ENCODE data around the gene CMTM6. TPM values are rescaled to one million over a fixed set of nuclear protein-coding genes. Genes with fewer than 3 reads are reported as not detected.
"Not testable (repeated sequence)": the region's sequence is repeated elsewhere in the genome, so short reads cannot be mapped to it uniquely, and the experiment has no call there.

Gene CMTM6
- total RNA-seq, 1 donor from 2014 or later: 37.5 TPM

DNA sequence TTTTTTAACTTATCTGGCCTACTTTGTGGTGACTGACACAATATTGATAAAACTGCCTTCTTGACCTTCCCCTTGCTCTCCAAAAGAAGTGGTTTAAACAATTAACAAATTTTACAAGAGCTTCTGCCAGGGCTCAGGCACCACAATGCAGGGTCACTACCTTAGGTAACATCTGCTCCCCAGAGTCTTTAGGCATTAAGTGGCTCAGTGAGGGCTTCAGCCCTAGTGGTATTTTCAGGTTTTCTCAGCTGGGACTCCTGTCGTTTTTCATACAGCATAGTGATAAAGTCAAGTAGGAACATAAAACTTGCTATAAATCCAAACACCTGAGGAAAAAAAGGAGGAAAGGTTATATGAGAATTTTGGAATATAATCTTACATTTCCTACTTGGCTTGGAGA lies 18.9 kb downstream of the CMTM6 start:
- peaks cover 26% of the 10 kb centered on the region for H3K36me3 Mint-ChIP-seq
- TF ChIP-seq, protein P1, sequence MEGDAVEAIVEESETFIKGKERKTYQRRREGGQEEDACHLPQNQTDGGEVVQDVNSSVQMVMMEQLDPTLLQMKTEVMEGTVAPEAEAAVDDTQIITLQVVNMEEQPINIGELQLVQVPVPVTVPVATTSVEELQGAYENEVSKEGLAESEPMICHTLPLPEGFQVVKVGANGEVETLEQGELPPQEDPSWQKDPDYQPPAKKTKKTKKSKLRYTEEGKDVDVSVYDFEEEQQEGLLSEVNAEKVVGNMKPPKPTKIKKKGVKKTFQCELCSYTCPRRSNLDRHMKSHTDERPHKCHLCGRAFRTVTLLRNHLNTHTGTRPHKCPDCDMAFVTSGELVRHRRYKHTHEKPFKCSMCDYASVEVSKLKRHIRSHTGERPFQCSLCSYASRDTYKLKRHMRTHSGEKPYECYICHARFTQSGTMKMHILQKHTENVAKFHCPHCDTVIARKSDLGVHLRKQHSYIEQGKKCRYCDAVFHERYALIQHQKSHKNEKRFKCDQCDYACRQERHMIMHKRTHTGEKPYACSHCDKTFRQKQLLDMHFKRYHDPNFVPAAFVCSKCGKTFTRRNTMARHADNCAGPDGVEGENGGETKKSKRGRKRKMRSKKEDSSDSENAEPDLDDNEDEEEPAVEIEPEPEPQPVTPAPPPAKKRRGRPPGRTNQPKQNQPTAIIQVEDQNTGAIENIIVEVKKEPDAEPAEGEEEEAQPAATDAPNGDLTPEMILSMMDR (conservative IDR thresholded peaks at IDR 0.05): no peak
- no peaks in the 10 kb centered on the region for H3K4me1 Mint-ChIP-seq (ENCODE audit: unreplicated experiment)
- no peak overlapping the region for H3K27ac Mint-ChIP-seq
- no peaks in the 10 kb centered on the region for H3K27me3 Mint-ChIP-seq
- DNase-seq (ENCODE audit: extremely low spot score, unreplicated experiment): no peak
- H3K4me3 Mint-ChIP-seq: no peak overlapping the region
- no peaks in the 10 kb centered on the region for H3K9me3 Mint-ChIP-seq

DNA sequence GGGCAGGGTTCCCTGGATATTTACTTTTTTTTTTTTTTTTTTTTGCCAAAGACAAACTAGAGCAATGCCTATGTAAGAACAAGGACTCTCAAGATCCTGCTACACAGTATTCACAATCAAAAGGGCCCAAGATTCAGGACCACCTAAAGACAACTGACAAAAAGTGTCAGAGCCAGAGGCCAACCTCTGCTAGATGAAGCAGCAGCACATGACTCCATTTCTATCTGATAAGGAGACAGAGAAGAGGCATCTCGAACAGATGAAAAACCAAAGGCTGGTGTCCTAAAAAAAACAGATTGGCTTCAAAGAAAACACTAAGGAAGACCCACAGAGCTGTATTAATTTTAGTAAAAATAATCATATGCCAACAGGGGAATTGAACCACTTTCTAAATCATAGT lies 20.0 kb downstream of the CMTM6 start:
- TF ChIP-seq, protein P1 (conservative IDR thresholded peaks at IDR 0.05): no peak
- H3K27ac Mint-ChIP-seq: no peak overlapping the region
- DNase-seq (ENCODE audit: extremely low spot score, unreplicated experiment): no peak
- H3K9me3 Mint-ChIP-seq: no peaks in the 10 kb centered on the region
- H3K27me3 Mint-ChIP-seq: no peaks in the 10 kb centered on the region
- H3K36me3 Mint-ChIP-seq: peaks cover 27% of the 10 kb centered on the region
- no peak overlapping the region for H3K4me3 Mint-ChIP-seq
- H3K4me1 Mint-ChIP-seq (ENCODE audit: unreplicated experiment): no peaks in the 10 kb centered on the region

DNA sequence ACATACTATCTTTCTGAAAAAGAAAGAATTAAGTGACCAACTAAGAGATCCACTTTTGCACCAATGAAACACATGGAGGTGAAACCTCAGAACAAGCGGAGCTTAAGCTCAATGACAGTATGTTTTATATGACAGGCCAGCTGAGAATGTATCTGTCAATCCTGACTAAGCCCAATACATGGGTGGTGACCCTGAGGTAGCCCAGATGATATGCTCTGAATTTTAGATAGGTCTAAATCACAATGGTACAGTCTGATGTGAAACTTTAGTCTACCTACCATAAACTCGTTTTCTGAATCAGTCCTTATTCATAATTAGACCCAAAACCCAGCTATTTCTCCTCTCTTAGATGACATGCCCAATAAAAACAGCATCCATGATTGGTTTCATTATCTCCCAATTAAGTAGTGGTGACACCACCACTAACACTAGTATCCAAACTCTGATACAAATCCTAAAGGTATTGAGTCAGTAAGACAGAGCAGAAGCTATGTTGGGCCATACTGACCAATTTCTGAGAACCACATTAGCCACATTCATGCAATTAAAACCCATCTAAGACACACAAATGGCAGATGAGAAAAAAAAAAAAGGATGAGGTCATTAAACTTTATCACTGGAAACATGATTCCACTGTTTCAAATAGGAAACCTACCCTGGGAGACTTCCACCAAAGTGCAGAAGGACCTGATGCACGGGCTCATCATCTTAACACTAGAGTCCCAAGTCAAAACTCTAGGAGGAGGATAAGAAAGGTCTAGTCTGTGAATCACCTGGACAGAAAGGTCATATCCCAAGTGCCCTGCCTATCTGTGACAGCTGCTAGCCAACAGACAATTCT lies 20.6 kb downstream of the CMTM6 start:
- Mint-ChIP-seq H3K9me3 (no peaks in the 10 kb centered on the region), H3K36me3 (peaks cover 31% of the 10 kb centered on the region), H3K4me1 (ENCODE audit: unreplicated experiment) (no peaks in the 10 kb centered on the region)

DNA sequence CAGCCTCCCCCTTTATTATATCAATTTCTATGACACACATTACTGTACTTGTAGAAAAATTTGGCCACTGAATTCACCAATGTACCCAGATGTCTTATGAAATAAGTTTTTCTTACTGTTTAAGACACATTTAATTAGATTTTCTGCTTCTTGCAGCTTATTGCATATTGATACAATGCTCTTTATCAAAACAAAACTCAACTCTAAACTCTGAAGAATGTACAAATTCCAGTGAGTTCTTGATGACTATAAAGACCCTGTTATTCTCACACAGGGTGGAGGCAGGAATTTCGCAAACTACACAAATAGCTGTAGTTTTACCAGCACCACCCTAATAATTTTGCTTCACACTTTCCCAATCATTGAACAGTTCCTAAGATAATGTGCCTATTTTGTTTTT lies 22.0 kb downstream of the CMTM6 start:
- Mint-ChIP-seq H3K4me3 (no peak overlapping the region), H3K27me3 (no peaks in the 10 kb centered on the region), H3K4me1 (ENCODE audit: unreplicated experiment) (no peaks in the 10 kb centered on the region), H3K9me3 (no peaks in the 10 kb centered on the region), H3K36me3 (peaks cover 32% of the 10 kb centered on the region), H3K27ac (no peak overlapping the region)
- no peak for DNase-seq (ENCODE audit: extremely low spot score, unreplicated experiment)
- TF ChIP-seq, protein P1 (conservative IDR thresholded peaks at IDR 0.05): no peak

More for the DNA sequence above, 20.6 kb downstream of the CMTM6 start:
- H3K27ac Mint-ChIP-seq: no peak overlapping the region
- TF ChIP-seq, protein P1 (conservative IDR thresholded peaks at IDR 0.05): no peak
- DNase-seq (ENCODE audit: extremely low spot score, unreplicated experiment): no peak
- H3K27me3 Mint-ChIP-seq: no peaks in the 10 kb centered on the region
- no peak overlapping the region for H3K4me3 Mint-ChIP-seq

DNA sequence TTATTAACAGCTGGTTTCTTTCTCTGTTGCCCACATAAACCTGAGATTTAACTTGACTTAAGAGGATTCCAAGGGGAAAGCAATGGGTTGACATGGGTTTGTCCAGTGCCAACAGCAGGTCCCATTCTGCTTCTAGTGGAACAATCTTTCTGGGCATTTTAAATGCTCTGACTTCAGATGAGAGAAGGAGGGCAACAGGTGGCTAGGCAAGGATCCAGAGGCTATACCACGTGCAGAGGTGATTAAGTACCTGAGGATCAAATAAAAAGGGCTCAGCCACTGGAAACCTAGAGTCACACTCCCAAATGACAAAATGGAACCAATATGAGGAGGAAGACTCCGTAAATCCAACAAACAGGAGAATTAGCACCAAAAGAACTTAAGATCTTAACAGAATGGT lies 28.5 kb downstream of the CMTM6 start:
- peaks cover 43% of the 10 kb centered on the region for H3K36me3 Mint-ChIP-seq
- no peaks in the 10 kb centered on the region for H3K9me3 Mint-ChIP-seq
- H3K27me3 Mint-ChIP-seq: no peaks in the 10 kb centered on the region
- TF ChIP-seq, protein P1 (conservative IDR thresholded peaks at IDR 0.05): no peak
- no peak overlapping the region for H3K4me3 Mint-ChIP-seq
- no peak for DNase-seq (ENCODE audit: extremely low spot score, unreplicated experiment)
- H3K4me1 Mint-ChIP-seq (ENCODE audit: unreplicated experiment): peaks cover 7% of the 10 kb centered on the region
- no peak overlapping the region for H3K27ac Mint-ChIP-seq

DNA sequence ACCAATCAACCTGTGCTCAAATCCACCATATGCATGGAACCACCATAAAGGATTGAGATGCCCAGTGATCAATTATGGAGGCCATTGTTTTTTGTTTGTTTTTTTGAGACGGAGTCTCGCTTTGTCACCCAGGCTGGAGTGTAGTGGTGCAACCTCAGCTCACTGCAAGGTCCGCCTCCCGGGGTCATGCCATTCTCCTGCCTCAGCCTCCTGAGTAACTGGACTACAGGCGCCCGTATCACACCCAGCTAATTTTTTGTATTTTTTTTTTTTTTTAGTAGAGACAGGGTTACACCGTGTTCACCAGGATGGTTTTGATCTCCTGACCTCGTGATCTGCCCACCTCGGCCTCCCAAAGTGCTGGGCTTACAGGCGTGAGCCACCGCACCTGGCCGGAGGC lies 30.5 kb downstream of the CMTM6 start:
- not testable (repeated sequence) for H3K27me3 Mint-ChIP-seq; H3K4me1 Mint-ChIP-seq (ENCODE audit: unreplicated experiment); H3K9me3 Mint-ChIP-seq; H3K27ac Mint-ChIP-seq; H3K4me3 Mint-ChIP-seq; DNase-seq (ENCODE audit: extremely low spot score, unreplicated experiment)
- H3K36me3 Mint-ChIP-seq: peaks cover 33% of the 10 kb centered on the region
